ENCODE results near the gene SERINC5. TPM values are rescaled to one million over a fixed set of nuclear protein-coding genes. Genes with fewer than 3 reads are reported as not detected.

SERINC5 gene
- total and polyA plus RNA-seq, 2 of the 4 experiments (the other 2 are of a cell fraction) = 5.0 to 8.1 TPM

- CTCF ChIA-PET = interaction anchor here (0.7 kb wide), 1 partner anchor 77 kb away, joined by 3 read pairs; no protein-coding TSS in a partner anchor
- no peak for TF ChIP-seq MAFK (IDR thresholded peaks at IDR 0.05; ENCODE audit: low read depth, low read length)
- no peak for TF ChIP-seq RFX5 (IDR thresholded peaks at IDR 0.05; ENCODE audit: low read depth, low read length)
- no peak for TF ChIP-seq ELK1 (IDR thresholded peaks at IDR 0.05; ENCODE audit: borderline replicate concordance, low read depth, low read length)
- no peak for TF ChIP-seq SMC3 (IDR thresholded peaks at IDR 0.05; ENCODE audit: low read depth, low read length)
- no peak for TF ChIP-seq CTCF (conservative IDR thresholded peaks at IDR 0.05; ENCODE audit: low read depth, low read length)
- TF ChIP-seq RAD21 (IDR thresholded peaks at IDR 0.05; ENCODE audit: low read length) = no peak
- no peak for TF ChIP-seq MAZ (IDR thresholded peaks at IDR 0.05; ENCODE audit: borderline replicate concordance, low read depth, low read length)
- no peak for TF ChIP-seq BHLHE40 (IDR thresholded peaks at IDR 0.05; ENCODE audit: low read depth, low read length)
- no peak for TF ChIP-seq POLR2A (IDR thresholded peaks at IDR 0.05; ENCODE audit: low read depth, low read length)
- no peak for TF ChIP-seq USF2 (IDR thresholded peaks at IDR 0.05; ENCODE audit: low read depth, low read length)
- TF ChIP-seq FOS (IDR thresholded peaks at IDR 0.05; ENCODE audit: low read depth, low read length) = no peak
- TF ChIP-seq CHD1 (IDR thresholded peaks at IDR 0.05; ENCODE audit: low read depth, low read length) = no peak
- no peak for TF ChIP-seq CEBPB (IDR thresholded peaks at IDR 0.05; ENCODE audit: low read depth, low read length)
- no peak for TF ChIP-seq RCOR1 (IDR thresholded peaks at IDR 0.05; ENCODE audit: insufficient replicate concordance, low read length)
- TF ChIP-seq MXI1 (IDR thresholded peaks at IDR 0.05; ENCODE audit: borderline replicate concordance, low read depth, low read length) = no peak
- TF ChIP-seq NFE2L2 (IDR thresholded peaks at IDR 0.05; ENCODE audit: low read depth, low read length) = no peak
- no peak overlapping the region for H4K8ac ChIP-seq (ENCODE audit: low read depth in 2 of 2, low read length in 2 of 2)
- DNase-seq (no peak), ATAC-seq (ENCODE audit: low read depth) (no peak)
- no peak overlapping the region for H3K27ac ChIP-seq (ENCODE audit: insufficient read depth, low read length)
- in situ Hi-C loops (cut with MboI; ENCODE audit: low sequenced_read_pairs) = no loop called here
- no TSS peak for BruUV-seq (replicated peaks)
- no peak overlapping the region for H3K23ac ChIP-seq (ENCODE audit: low read depth, low read length)
- H2AFZ ChIP-seq (replicated peaks; ENCODE audit: low read length, poor library complexity) = no peak overlapping the region
- dilution Hi-C loops (cut with HindIII; ENCODE audit: low sequenced_read_pairs, unreplicated experiment) = no loop called here
- no peaks in the 10 kb centered on the region for H3K9me3 ChIP-seq (ENCODE audit: control insufficient read depth, insufficient read depth, low read length)
- H3K79me1 ChIP-seq (ENCODE audit: low read depth in 1 of 2, low read length in 2 of 2) = no peaks in the 10 kb centered on the region
- no peak overlapping the region for H2AK9ac ChIP-seq (replicated peaks; ENCODE audit: low read depth, low read length, poor library complexity)
- H3K4me2 ChIP-seq (ENCODE audit: low read depth, low read length) = no peak overlapping the region
- peaks cover 3% of the 10 kb centered on the region; the same call in 1 of the 2 replicates for H3K9me1 ChIP-seq (ENCODE audit: insufficient read depth, low read length)
- H2BK120ac ChIP-seq (ENCODE audit: low read depth, low read length) = no peak overlapping the region
- H3K14ac ChIP-seq (replicated peaks; ENCODE audit: low read depth, low read length) = no peak overlapping the region
- POLR2A ChIA-PET (ENCODE audit: unreplicated experiment) = no interaction called here
- peaks cover 3% of the 10 kb centered on the region; the same call in 1 of the 2 replicates for H3K4me1 ChIP-seq (ENCODE audit: control insufficient read depth, insufficient read depth, low read length)
- no peak overlapping the region for H3K56ac ChIP-seq (ENCODE audit: extremely low read depth, insufficient read depth, low read length)
- no peak overlapping the region for H4K5ac ChIP-seq (ENCODE audit: low read depth, low read length)
- peaks cover 2% of the 10 kb centered on the region; the same call in 1 of the 2 replicates for H3K36me3 ChIP-seq (ENCODE audit: control insufficient read depth, insufficient read depth, low read length)
- no peak overlapping the region for H3K18ac ChIP-seq (ENCODE audit: low read depth, low read length)
- intact Hi-C loops (cut with micrococcal nuclease) = no loop called here
- no peak overlapping the region for H2BK20ac ChIP-seq (ENCODE audit: low read depth, low read length)
- H3K4ac ChIP-seq (ENCODE audit: low read depth, low read length) = no peak overlapping the region
- no CpG with 5 or more reads among the region's 3 CpGs for WGBS, 2 experiments (ENCODE audit: extremely low coverage in 2 of 2, insufficient read length in 1 of 2)
- no peak overlapping the region for H2BK5ac ChIP-seq (ENCODE audit: low read depth, low read length, poor library complexity, severe bottlenecking)
- no peak overlapping the region for H2BK15ac ChIP-seq (ENCODE audit: low read depth, low read length)
- H3K4me3 ChIP-seq (ENCODE audit: insufficient read depth, low read depth, low read length) = no peak overlapping the region
- no peaks in the 10 kb centered on the region for H4K20me1 ChIP-seq (ENCODE audit: insufficient read depth, low read length)
- no peak overlapping the region for H4K91ac ChIP-seq (ENCODE audit: insufficient read depth, low read depth, low read length)
- H2AK5ac ChIP-seq (ENCODE audit: low read depth, low read length) = no peak overlapping the region
- no peak overlapping the region for H3K9ac ChIP-seq (ENCODE audit: low read depth, low read length)
- no peaks in the 10 kb centered on the region for H3K27me3 ChIP-seq (ENCODE audit: control insufficient read depth, insufficient read depth, low read length)
These were observed 96.6 kb downstream of the SERINC5 start for GRCh38 chr5:80159133-80159815.
